Gastrocnemius medialis (tissue), 4 donors: ENCODE results near the gene MYRIP. TPM values are rescaled to one million over a fixed set of nuclear protein-coding genes. Genes with fewer than 3 reads are reported as not detected.

Experiments
- ATAC-seq, 2 donors: fragments of 150-250 bp; one replicate each; pipeline ENCODE4 v1.9.1; 2016
- DNase-seq, 2 donors: peaks; one replicate each; pipeline ENCODE4 v3.0.0-alpha.2; 2019
- H3K27ac ChIP-seq, 4 donors: fragments of 200-600 bp; sonication (generic); 1 replicate in 1 of 4; 2 replicates in 3 of 4; pipeline ENCODE4 v1.5.1; 2016 to 2018; ENCODE audit warnings: mild to moderate bottlenecking in 2 of 4, moderate library complexity in 1 of 4
- H3K27me3 ChIP-seq, 3 donors: fragments of 200-600 bp; sonication (generic) in 2 of 3; 1 replicate in 1 of 3; 2 replicates in 2 of 3; pipeline versions ENCODE4 v1.5.1 to v1.6.0; 2016 to 2019; ENCODE audit warnings: mild to moderate bottlenecking in 1 of 3, moderate library complexity in 1 of 3
- H3K36me3 ChIP-seq, 2 donors: fragments of 200-600 bp; sonication (generic) in 1 of 2; one replicate each; pipeline ENCODE4 v1.5.1; 2017 to 2018
- H3K4me1 ChIP-seq, 2 donors: fragments of 200-600 bp; sonication (generic) in 1 of 2; one replicate each; pipeline ENCODE4 v1.5.1; 2016 to 2017; ENCODE audit warnings: mild to moderate bottlenecking in 2 of 2
- H3K4me3 ChIP-seq, 4 donors: fragments of 200-600 bp; sonication (generic) in 3 of 4; 1 replicate in 1 of 4; 2 replicates in 3 of 4; pipeline ENCODE4 v1.5.1; 2016 to 2019; ENCODE audit warnings: mild to moderate bottlenecking in 2 of 4
- H3K9me3 ChIP-seq, 3 donors: fragments of 200-600 bp; sonication (generic) in 2 of 3; 1 replicate in 1 of 3; 2 replicates in 2 of 3; pipeline ENCODE4 v1.5.1; 2016 to 2019
- CTCF ChIP-seq, 5 experiments: fragments of 450-650 bp in 3 of 5; fragments of 200-600 bp in 2 of 5; sonication (generic) in 2 of 5; IDR thresholded peaks in 4 of 5; conservative IDR thresholded peaks in 1 of 5; 1 replicate in 4 of 5; 2 replicates in 1 of 5; pipeline ENCODE4 v1.5.1; 2016 to 2019; ENCODE audit warnings: antibody characterized with exemption in 5 of 5, mild to moderate bottlenecking in 3 of 5, moderate library complexity in 3 of 5
- POLR2A ChIP-seq, 2 donors: fragments of 450-650 bp; IDR thresholded peaks; one replicate each; pipeline ENCODE4 v1.6.1; 2017; ENCODE audit warnings: antibody characterized with exemption in 2 of 2, mild to moderate bottlenecking in 2 of 2, moderate library complexity in 2 of 2
- in situ Hi-C, 4 donors: fragments of 200-750 bp; cut with MboI; loops; one replicate each; pipeline versions ENCODE4 v1.15.0 to v1.8.0; 2017; ENCODE audit warnings: low sequenced_read_pairs in 4 of 4
- intact Hi-C: fragments of 100-400 bp; cut with DNase I; formaldehyde crosslinking; loops from one replicate; pipeline ENCODE4 v1.15.1; 2023; ENCODE audit warnings: low total_unique reads
- total RNA-seq, 4 donors: library from RNA; depleted of rRNA; stranded (reverse); fragments of >200 nt; gene quantifications; one replicate each; pipeline versions ENCODE4 v1.1.0 to v1.2.3, GENCODE V29; 2016

Gene MYRIP
- total RNA-seq, 4 donors from 2014 or later, result 0.66 to 1.9 (median 1.5) TPM

GRCh38 chr3:39910135-39910534 is 100.7 kb downstream of the MYRIP start:
- H3K9me3 ChIP-seq, result no peaks in the 10 kb centered on the region
- no peak for DNase-seq
- H3K27me3 ChIP-seq, result no peaks in the 10 kb centered on the region
- in situ Hi-C loops (no loop called here), intact Hi-C loops (no loop called here)
- no peak overlapping the region for H3K4me3 ChIP-seq
- H3K36me3 ChIP-seq, result no peaks in the 10 kb centered on the region
- TF ChIP-seq POLR2A (IDR thresholded peaks at IDR 0.05) (no peak), CTCF (IDR thresholded peaks at IDR 0.05 in 4 of 5, conservative IDR thresholded peaks at IDR 0.05 in 1 of 5) (no peak)
- no peak for ATAC-seq
- no peaks in the 10 kb centered on the region for H3K4me1 ChIP-seq
- H3K27ac ChIP-seq, result no peak overlapping the region

- TF ChIP-seq CTCF (IDR thresholded peaks at IDR 0.05 in 4 of 5, conservative IDR thresholded peaks at IDR 0.05 in 1 of 5) (no peak), POLR2A (IDR thresholded peaks at IDR 0.05) (no peak)
- intact Hi-C loops, result no loop called here
- H3K27me3 ChIP-seq, result no peaks in the 10 kb centered on the region
- no peak overlapping the region for H3K4me3 ChIP-seq
- DNase-seq, result no peak
- H3K4me1 ChIP-seq, result no peaks in the 10 kb centered on the region
- in situ Hi-C loops, result no loop called here
- no peak overlapping the region for H3K27ac ChIP-seq
- H3K9me3 ChIP-seq, result no peaks in the 10 kb centered on the region
- H3K36me3 ChIP-seq, result no peaks in the 10 kb centered on the region
- no peak for ATAC-seq
Observed at GRCh38 chr3:39910826-39911464, 101.5 kb downstream of the MYRIP start.

- intact Hi-C loops, result no loop called here
- no peak for TF ChIP-seq CTCF (IDR thresholded peaks at IDR 0.05 in 4 of 5, conservative IDR thresholded peaks at IDR 0.05 in 1 of 5)
- TF ChIP-seq POLR2A (IDR thresholded peaks at IDR 0.05), result no peak
- H3K27ac ChIP-seq, result no peak overlapping the region
- H3K27me3 ChIP-seq, result no peaks in the 10 kb centered on the region
- in situ Hi-C loops, result no loop called here
- H3K4me3 ChIP-seq, result no peak overlapping the region
- H3K4me1 ChIP-seq, result no peaks in the 10 kb centered on the region
- ATAC-seq (no peak), DNase-seq (no peak)
- H3K9me3 ChIP-seq, result no peaks in the 10 kb centered on the region
- no peaks in the 10 kb centered on the region for H3K36me3 ChIP-seq
Observed at GRCh38 chr3:39911465-39912309, 102.3 kb downstream of the MYRIP start.

GRCh38 chr3:39915027-39915426 is 105.6 kb downstream of the MYRIP start:
- H3K36me3 ChIP-seq, result no peaks in the 10 kb centered on the region
- H3K4me3 ChIP-seq, result no peak overlapping the region
- no peak for ATAC-seq
- H3K27me3 ChIP-seq, result no peaks in the 10 kb centered on the region
- no peak overlapping the region for H3K27ac ChIP-seq
- intact Hi-C loops, result no loop called here
- TF ChIP-seq CTCF (IDR thresholded peaks at IDR 0.05 in 4 of 5, conservative IDR thresholded peaks at IDR 0.05 in 1 of 5) (no peak), POLR2A (IDR thresholded peaks at IDR 0.05) (no peak)
- H3K9me3 ChIP-seq, result no peaks in the 10 kb centered on the region
- DNase-seq, result no peak
- in situ Hi-C loops, result no loop called here
- H3K4me1 ChIP-seq, result no peaks in the 10 kb centered on the region
